ENCODE data around the gene TMC3.
"Not testable (repeated sequence)": the region's sequence is repeated elsewhere in the genome, so short reads cannot be mapped to it uniquely, and the experiment has no call there.

TMC3 gene

GRCh38 chr15:81384891-81385720, 11.1 kb upstream of the TMC3 start:
- DNase-seq: no peak

DNA sequence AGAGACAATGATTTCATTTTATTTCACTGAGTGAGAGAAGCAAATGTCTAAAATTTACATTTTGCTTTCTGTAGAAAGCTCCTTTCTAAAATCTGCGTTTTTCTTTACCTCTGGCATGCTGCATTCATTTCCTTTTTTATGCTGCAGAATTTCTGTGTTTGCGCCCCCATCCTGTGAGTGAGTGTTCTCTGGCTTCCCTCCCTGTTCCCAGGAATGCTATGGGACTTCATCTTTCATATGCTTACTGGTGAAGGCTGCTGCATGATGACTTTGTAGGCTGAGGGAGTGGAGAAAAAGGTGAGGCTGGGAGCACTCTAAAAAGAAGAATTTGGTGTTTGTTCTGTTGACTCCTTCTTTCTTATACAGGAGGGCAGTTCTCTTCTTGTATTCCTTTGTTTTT, 7.7 kb upstream of the TMC3 start:
- no peak for DNase-seq

GRCh38 chr15:81380668-81381067, 6.7 kb upstream of the TMC3 start:
- no peak for DNase-seq

DNA sequence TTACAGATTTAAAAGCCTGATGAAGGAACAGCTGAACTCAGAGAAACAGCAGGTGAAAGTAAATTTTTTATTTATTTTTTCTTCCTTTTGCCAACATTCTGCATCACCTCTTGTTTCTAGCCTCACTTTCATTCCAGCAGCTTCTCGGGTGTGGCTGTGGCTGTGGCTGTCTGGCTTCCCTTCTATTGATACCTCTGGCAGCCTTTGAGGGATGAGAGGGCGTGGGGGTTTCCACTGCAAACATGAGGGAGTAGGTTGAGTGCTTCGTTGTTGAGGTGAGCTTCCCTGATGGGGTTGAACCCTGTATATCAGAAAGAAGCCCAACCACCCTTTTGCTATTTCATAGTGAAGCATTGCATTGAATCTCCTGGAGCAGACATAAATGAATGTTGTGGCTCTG, 6.2 kb upstream of the TMC3 start:
- DNase-seq: no peak

GRCh38 chr15:81379269-81379668, 5.3 kb upstream of the TMC3 start:
- no peak for DNase-seq

DNA sequence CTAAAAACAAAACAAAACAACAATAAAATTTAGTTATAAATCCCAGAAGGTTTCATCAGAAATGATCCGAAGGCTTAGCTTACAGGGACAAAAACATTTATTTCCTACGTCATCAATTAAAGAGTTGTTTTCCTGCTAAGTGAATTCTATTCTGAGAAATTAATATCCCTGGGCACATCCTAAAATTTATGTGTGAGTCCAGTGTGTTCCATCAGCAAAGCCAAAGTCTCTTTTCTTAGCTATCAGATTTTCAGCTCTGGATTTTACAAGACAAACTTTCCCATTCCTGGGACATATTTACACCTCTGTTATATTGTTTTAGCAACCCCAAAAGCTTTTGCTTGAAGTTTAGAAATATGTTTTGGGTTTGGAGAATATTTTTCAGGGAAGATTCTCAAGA, 4.4 kb upstream of the TMC3 start:
- no peak for DNase-seq

DNA sequence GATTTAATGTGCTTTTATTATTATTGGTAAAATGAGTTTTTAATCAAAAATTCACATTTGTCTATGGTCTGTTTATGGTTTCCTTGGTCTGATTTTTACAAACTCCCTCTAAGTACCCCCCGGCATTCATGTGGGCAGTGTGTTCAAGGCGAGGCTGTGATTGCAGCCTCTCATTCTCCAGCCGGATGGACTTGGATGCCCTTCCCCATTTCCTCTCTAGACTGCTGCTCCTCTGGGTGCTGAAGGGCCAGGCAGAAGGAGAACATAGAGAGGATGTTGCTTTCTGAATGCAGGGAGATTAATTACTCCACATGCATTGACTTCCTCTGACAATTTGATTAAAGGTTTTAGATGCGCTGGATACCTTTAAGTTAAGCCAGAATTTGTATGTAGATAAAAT, 3.9 kb upstream of the TMC3 start:
- DNase-seq: no peak

GRCh38 chr15:81376231-81376630, 2.2 kb upstream of the TMC3 start:
- no peak for DNase-seq

DNA sequence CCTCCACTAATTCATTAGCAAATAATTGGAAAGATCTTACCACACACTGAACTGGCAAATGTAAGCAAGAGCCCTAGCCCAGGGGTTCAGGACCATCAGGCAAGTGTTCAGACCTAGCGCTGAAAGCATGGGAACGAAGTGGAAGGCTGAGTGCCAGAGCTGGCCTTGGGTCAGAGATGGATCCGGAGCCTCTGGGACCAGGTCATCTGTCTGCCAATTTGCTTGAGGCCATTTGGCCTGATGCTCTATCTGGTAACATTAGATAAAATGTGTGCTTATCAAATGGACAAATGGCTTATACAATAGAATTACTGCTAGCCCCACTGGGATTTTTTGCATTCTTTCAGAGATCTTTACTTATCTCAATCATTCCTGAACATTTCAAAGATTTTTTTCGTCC, 1.4 kb upstream of the TMC3 start:
- DNase-seq: no peak

DNA sequence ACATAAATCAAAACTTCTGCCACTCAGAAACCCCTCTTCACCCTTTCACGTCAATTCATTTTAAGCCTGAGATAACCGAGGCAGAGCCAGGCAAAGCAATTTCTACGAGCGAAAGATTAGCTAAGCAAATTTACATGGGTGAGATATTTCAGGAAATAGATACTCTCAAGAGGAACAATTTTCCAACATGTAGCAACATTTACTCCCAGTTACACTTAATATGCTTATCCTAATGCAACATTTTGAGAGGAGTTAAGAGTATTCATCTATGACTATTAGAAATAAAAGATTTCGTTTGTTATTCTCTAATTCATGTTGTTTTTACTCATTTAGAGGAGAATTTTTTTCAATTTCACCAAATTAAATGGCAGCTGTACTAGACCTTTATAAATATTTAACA, 837 bp downstream of the TMC3 start:
- no peak for DNase-seq

DNA sequence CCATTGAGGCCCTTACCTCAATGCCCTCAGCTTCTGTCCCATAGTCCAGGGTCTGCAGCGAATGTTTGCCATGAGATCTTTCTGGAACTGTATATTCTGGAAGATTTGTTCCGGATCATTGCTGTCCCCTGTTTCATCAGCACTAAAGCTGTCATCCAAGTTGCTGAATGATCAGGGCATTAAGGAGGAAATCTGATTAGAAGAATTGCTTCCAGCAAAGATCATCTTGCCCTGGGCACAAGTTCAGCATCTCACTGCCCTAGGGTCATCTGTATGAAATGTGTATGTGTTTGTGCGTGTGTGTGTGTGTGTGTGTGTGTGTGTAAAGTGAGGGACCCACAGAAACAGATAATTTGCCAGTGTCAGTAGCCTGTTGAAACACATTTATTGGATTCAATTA, 1.4 kb downstream of the TMC3 start:
- no peak for DNase-seq

GRCh38 chr15:81363718-81364500, 10.1 kb downstream of the TMC3 start:
- no peak for DNase-seq

DNA sequence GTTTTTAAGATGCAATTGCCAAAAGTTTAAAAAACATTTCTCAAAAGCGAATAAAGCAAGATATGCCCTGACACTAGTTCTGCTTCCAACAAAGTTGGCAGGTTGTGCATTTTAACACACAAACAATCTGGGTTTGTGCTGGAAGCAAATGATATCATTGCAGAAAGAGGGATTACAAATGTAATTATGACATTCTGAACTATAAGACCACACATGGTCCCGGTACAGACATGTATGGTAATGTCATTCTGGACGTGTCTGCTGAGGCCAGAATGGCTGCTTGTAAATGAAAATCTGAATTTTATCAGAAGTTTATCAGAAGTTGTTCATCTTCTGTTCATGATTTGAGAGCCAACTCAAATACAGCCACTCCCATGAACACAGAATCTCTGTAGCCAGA, 10.7 kb downstream of the TMC3 start:
- no peak for DNase-seq

GRCh38 chr15:81362790-81363189, 11.2 kb downstream of the TMC3 start:
- no peak for DNase-seq

DNA sequence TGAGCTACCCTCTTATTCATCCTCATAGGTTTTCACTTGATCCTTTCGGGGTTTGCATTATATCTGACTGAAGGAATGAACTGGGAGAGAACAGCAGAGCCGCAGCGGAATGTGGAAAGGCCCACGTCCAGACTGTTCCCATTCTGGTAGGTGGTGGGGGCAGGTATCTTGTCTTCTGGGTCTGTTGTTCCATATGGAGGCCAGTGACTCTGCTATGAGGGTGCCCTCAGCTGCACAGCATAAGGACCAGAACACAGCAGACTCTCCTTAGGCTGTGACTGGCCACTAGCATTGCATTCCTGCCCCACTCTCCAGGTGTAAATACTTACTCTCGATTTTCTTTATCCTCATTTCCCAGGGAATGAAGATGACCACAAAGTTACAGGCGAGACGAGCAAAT, 12.1 kb downstream of the TMC3 start:
- DNase-seq: no peak

- no peak for DNase-seq
Measured at GRCh38 chr15:81360491-81360890, 13.5 kb downstream of the TMC3 start.

- DNase-seq: no peak
Measured at GRCh38 chr15:81358248-81358647, 15.8 kb downstream of the TMC3 start.

DNA sequence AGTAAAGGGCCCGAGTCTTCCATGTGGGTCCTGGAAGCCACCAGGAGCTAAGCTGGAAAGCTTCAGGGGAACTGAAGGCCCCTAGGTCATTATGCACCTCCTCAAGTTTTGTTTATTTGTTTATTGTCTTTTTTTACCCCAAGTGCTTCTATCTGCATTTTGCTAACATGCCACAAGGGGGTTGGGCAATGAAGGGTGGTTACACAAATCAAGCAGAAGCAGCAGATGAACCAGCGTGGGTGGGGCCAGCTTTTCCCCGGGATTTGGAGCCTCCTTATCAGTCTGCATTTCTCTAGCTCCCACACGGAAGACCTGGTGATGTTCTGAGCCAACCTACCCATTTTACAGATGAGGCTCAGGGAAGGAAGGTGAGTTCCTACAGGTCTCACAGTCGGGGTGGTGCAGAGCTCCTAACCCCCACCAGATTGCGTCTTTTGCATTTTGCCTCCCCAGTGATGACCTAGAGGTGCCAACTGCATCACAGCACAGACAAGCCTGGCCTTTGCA, 16.8 kb downstream of the TMC3 start:
- DNase-seq: no peak

- DNase-seq: no peak
Measured at GRCh38 chr15:81356252-81356651, 17.8 kb downstream of the TMC3 start.

DNA sequence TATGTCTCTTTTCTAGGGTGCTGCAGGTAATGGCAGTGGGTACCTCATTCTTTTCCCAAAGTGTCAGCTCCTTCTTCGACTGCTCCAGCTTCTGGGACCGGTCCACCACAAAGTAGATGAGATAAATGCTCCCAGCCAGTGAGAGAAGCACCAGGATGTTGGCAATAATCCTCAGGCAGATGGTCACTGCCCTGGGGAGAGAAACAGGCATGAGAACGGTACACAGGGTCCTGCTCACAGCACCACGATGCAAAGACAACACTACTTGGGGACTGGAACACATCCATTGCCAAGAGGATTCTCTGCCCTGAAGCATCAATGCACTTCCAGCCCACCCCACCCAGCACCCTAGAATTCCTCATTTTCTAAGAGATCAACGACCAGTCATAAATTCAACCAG, 22.4 kb downstream of the TMC3 start:
- no peak for DNase-seq

GRCh38 chr15:81349271-81349670, 24.7 kb downstream of the TMC3 start:
- no peak for DNase-seq

DNA sequence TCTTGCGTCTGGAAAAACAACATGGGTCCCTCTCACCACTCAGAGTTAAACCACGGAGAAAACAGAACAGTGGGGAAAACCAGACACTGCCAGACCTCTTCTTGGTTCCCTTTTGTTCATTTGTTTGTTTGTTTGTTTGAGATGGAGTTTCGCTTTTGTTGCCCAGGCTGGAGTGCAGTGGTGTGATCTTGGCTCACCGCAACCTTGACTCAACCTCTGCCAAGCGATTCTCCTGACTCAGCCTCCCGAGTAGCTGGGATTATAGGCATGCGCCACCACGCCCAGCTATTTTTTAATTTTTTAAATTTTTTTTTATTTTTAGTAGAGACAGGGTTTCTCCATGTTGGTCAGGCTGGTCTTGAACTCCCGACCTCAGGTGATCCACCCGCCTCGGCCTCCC, 25.3 kb downstream of the TMC3 start:
- not testable (repeated sequence) for DNase-seq

- no peak for DNase-seq
Measured at GRCh38 chr15:81347910-81348309, 26.1 kb downstream of the TMC3 start.

- DNase-seq: no peak
Measured at GRCh38 chr15:81346611-81347010, 27.4 kb downstream of the TMC3 start.

Measured in stimulated activated CD4-positive, alpha-beta T cell treated with anti-CD3 and anti-CD28 coated beads, Interleukin-15, amount 100 ng/mL, for 24 hours (primary cell).